ENCODE measurements around the gene TMEM115.

The TMEM115 gene

DNA sequence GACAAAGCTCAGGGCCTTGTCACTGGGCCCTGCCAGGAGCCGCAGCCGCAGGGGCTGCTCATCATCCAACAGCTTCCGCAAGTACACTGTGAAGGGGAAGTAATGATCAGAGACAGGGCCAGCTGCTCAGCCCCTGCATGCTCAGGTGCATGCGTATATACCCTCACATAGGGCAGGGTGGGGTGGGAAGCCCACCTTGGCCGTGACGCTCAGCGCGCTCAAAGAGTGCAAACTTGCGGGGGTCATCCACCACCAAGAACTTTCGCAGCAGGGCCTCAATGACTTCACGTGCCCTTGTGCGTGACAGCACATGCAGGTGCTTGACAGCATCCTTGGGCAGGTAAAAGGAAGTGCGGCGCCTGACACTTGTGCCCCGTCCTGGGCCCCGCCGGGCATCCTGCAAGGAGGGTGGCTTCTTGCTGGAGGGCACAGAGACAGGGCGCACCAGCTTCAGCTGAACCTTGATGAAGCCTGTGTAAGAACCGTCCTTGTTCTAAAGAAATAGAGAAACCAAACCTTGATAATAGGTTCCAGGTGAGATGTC lies 27.9 kb downstream of the TMEM115 start:
- DNase-seq (ENCODE audit: low read depth): no peak

DNA sequence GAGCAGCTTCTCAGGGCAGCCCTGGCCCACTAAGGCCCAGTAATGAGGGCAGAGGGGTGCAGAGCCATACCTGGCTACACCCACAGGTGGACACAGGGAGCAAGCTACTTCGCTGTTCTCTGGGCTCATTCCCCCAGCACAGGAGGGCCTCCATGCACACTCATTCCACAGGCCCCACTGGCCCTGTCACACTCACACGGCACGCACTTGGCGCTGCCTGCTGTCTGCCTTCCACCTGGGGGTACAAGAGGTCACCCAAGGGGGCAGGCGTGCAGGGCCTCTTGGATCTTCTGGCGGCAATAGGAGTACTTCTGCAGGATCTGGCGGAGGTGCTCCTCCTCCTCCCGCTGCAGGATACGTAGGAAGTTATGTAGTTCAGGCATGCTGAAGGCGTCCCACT lies 29.0 kb downstream of the TMEM115 start:
- DNase-seq (ENCODE audit: low read depth): no peak

DNA sequence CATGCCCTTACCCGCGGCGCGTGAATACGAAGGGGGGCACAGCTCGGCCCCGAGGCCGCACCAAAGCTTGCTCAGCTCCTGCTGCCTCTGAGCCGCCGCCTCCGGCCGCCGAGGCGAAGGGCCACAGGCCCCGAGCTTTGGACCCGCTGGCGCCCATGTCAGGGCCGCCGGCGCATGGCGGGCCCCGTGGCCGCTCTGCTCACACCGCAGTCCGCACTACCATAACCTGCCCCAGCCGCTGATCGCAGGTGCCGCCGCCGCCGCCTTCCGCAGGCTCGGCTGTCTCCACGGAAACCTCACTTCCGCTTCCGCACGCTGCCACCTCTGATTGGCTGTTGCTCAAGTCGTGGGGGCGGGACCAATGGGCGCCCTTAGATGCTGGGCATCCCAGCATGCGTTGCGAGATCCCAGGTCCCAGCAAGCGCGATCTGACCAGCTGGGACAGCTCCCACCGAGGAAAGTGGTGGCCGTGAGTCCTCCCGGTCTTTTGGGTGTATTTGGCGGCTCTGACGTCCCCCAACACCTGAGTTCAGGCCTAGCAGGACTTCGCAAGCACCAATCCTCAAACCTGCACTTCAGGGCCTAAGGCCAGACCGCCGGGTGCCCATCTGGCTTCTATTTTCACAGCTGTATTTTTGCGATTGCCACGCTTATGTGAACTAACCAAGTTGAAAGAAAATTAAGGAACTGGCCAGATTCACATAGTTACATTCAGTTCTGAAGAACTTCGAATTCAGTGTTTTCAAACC lies 31.2 kb downstream of the TMEM115 start, which contains the start of gene TUSC2:
TUSC2 (minus strand) TSS at position 281 of the 749 bp plus-strand sequence; CDS start at position 157, 124 bp downstream.
- DNase-seq (ENCODE audit: low read depth): peak; percentile 93

DNA sequence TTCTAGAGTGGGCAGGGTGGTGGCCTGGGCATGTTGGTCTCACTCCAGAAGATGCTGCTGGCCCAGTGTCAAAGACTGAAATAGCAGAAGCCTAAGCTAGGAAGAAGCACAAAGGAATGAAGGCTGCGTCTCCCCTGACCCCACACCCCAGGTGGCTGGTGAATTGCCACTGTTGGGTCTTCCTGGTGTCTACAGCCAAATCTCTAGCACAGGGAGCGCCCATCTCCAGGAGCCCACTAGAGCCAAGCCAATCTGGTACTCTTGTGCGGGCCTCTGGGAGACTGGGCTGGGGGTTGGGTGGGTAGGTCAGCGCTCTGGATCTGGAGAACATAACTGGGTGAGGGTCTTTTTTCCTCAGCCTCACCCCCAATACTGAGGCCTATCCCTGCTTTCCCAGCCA lies 32.2 kb downstream of the TMEM115 start:
- no peak for DNase-seq (ENCODE audit: low read depth)

DNA sequence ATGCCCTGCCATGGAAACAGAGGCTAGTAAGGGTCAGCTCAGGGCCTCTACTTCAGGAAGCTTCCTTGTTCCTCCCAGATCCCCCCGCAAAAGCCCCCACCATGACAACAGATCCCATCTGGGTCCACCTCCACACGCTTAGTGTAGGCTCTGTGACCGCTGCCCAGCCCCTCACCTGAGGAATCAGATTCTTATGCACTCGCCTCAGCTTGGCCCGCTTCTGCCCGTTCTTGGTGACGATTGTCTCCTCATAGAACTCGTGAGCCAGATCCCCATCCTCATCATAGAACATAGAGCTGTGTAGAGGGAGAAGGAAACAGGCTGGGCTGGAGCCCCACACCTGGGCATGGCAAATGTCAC lies 33.2 kb downstream of the TMEM115 start:
- no peak for DNase-seq (ENCODE audit: low read depth)

DNA sequence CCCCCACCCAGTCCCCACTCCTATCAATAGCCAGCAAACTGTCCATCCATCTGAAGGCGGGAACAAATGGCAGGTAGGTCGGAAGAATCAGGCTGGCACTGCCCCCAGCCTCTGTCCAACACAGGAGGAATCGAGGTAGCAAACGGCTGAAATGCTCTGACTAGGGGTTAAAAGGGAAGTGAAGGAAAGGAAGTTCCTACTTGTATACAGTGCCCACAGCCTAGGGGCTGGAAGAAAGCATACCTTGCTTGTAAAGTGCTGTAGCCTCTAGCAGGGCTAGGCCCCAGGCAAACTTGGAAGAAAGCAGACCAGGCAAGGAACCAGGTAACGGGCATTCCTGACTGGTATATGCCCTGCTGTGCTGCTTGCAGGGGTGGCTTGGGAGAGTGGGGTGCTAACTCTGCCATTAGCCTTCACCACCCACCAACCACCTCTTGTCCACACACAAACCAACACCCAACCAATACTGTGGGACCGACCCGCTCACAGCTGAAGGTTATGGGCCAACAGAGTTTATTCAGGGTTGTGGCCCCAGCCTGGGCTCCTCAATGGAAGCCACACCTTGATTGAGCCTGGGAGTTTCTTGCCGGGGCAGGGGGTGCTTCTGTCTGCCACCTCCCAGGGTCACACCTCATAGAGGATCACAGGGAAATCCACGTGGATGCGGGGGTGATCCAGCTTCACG lies 33.7 kb downstream of the TMEM115 start:
- DNase-seq (ENCODE audit: low read depth): no peak

DNA sequence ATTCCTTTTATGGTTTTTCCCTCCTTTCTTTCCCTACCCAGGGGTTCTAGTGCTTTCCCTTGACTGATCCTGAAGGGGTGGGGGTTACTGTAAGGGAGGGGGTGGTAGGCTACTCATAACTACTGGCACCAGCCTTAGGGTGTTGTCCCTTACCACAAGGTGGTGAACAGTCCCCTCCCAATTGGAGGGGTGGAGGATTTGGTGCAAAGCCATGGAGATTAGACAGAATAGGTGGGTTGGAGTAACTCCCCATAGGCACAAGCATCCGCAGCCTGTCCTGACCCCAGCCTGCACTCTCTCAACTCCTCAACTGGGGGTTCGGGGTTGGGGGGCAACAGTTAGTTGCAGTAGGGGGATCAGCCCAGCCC lies 34.2 kb downstream of the TMEM115 start:
- DNase-seq (ENCODE audit: low read depth): no peak

DNA sequence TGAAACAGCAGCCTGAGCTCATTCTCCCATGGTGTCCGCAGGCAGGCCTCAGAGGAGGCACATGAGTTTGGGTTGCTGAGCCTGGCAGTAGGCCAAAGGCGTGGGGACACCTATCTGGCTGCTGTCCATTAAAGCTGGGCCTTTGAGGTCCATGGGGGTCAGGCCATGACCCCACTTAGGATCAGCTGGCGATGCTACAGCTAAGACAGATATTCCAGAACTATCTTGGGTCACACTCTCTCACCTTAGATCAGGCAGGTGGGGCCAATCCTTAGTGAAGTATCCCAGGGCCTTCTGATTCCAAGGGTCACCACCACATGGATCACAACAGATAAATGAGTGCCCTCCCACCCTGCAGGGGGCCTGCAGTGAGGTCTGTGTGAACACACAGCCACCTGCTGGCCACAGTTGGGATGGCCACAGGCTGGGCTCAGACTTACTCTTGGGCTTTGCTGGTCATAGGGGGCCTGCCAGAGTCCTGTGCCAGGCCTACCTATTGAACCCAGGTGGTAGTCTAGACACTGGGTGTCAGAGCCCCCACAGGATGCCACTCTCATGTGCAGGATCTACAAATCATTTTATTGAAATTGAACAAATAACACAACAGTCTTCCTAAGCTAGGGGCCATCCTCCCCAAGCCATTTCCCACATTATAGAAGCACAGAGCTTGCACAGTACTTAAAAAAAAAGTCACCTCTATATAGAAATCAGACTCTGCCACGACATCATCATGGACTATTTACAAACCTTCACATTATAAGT lies 34.8 kb downstream of the TMEM115 start:
- DNase-seq (ENCODE audit: low read depth): peak; percentile 49

DNA sequence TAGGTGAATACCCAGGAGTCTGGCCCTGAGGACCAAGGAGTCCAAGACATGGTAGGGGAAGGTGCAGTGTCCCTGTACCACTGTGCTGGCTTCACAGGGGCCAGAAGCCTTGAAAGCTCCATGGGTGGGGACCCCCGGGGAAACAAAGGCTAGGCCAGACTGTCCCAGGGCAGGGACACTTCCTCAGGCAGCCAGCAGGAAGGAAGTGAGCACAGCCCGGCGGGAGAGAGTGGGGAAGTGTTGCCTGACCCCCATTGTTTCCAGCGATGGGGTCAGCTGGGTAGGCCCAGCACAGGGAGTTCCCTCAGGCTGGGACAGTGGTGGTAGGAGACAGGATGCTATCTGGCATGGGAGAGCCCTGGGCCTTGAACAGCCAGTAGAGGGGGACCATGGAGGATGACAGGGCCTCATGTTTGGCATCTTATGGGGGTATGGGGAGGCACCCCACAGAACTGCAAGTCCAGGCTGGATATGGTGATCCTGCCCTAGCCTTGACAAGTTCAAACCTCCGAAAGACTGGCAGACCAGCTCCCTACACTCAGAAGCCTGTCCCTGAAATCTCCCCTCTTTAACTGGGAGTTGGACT lies 35.6 kb downstream of the TMEM115 start:
- no peak for DNase-seq (ENCODE audit: low read depth)

DNA sequence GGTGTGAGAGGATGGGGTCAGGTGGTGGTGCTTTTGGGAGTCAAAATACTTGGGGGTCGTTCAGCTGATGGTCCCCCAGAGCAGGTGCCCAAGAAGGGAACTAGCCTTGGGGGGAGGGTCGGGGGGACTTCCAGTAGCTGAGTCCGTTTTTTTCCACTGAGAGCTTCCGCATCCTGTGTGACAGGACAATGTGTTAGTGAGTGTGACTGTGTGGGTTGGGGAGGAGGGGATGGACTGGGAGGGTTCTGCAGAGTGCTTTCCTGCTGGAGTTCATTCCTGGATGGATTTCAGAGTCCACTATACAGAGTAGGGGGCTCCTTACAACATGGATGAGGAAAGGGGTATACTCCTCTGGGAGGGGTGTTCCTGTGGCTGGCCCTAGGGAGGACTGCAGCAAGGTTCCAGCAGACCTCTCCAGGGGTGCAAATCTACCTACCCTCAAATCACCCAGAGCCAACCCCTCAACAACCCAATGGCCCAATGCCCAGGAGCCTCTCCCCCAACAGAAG lies 36.2 kb downstream of the TMEM115 start:
- DNase-seq (ENCODE audit: low read depth): no peak

DNA sequence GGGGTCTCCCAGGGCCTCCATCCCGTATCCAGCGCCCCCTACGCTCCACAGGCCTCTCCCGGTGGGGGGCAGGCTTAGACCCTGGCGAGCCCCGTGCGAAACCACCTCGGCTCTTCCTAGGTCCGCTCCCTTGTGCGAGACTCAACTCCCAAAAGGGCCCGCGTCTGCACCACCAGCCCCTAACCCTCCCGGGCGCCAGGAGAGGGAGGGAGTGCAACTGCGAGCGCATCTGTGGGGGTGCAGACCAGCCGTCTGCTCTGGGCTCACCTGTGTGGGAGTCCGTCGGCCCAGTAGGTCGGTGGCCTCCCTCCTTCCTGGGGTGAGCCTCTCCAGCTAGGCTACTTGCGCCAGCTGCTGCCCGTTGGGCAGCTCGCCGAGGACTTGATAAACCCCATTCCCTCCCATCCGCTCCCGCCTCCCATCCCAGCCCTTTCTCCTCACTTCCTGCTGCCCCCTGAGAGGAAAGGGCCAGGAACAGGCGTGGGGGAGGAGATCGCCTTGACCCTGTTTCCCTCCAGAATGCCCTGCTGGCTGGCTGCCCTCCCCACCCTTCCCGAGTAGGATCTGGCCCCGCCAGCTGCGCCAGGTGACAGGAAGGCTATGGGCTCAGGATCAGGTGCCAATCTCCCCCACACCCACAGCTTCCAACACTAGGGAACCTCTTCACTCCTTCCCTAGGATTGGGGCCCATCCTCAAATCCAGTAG lies 36.8 kb downstream of the TMEM115 start, which contains the start of gene HYAL2:
HYAL2 (minus strand) TSS at position 360 of the 706 bp plus-strand sequence. CDS start 2,256 bp downstream, outside the sequence.
- no peak for DNase-seq (ENCODE audit: low read depth)

DNA sequence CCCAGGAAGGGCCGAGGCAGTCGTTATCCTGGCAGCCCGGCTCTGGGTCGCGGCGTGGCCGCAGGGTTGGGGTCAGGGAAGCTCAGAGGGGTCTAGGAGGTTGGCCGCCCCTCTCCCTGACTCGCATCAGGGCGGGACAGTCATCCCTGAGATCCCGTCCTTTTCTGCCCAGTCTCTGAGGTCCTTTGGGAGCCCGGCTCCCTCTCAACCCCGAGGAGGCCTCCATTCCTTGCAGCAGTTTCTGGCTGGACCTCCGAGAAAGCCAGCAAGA lies 37.3 kb downstream of the TMEM115 start:
- no peak for DNase-seq (ENCODE audit: low read depth)

DNA sequence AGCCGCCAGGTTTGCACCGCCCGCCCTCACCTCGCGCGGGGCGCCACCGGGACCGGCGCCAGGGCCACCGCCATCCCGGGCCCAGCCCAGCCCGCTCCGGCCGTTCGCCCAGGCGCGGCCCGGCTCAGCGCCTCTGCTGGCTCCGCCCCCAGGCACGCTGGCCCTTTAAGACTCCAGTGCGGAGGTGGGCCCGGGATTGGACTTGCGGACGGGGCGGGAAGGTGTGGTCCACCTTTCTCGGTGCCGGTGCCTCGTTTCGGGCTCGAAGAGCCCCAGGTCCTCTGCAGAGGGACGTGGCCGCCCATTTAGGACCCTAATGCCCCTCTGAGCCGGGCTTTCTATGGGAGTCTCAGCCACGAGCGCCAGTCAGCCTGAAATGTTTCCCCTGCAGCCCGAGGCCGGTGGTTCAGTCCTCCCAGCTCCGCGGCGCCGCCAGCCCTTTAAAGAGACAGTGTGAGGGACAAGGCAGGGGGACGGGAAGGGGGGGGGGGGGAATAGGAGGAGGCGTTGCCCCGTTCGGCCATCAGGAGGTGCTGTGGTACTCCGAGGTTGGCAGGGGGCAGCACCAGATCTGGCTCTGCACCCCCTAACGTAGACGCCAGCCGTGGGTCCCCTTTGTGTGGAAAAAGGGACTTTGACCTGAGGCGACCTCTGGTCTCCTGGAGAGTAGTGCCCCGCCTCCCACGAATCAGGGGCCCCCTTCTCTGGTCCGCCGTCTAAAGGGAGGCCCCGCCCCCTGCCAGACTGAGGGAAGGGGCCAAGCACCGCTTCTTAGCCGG lies 37.8 kb downstream of the TMEM115 start:
- DNase-seq (ENCODE audit: low read depth): peak; percentile 70

DNA sequence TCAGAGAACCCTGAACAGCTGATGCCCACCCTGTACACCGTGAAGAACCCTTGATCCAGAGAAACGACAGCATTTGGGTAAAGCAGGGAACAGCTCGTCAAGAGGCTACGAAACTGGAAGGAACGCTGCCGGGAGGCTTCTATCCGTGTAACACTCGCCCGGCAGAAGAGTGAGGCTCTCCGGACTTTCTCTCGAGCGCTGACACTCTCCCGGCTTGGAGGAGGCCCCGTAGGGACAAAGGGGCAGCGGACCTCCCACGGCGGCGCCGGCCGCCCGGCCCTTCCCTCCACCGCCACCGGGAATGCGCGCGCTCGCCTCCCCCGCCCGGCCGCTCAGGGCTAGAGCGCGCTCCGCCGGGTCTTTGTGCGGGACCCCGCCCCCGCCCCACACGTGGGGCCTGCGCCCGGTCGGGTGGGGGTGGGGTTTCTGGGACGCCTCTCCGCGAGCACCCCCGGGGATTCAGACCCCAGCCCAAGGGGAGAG lies 38.4 kb downstream of the TMEM115 start:
- DNase-seq (ENCODE audit: low read depth): peak; percentile 28

DNA sequence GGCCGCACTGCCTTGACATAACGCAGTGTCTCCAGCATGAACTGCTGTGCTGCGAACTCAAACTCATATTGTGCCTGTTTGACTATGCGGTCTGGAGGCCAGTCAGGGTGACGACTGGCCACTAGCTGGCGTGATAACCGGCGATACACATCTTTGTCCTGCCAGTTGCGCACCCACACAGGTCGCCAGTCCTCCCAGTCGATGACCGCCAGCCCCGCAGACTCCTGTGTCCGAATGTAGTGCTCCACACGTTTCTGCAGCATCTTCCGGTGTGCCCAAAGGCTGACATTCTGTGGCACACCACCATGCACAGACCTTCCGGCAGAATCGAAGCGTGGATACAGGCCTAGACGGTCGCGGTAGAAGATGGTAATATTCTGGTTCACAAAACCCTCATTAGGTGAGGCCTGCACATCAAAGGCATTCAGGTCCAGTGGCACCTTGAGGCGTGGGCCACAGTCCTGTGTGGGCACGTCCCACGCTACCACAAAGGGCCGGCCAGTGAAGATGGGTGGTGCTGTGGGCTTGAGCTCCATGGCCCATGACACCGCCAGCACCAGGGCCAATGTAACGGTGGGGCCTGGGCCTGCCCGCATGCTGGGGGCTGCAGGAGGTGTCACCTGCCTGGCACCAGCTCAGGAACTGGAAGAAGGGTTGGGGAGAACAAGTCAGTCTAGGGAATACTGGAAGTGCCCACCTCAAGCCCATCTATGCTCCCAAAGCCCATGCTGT lies 39.3 kb downstream of the TMEM115 start:
- no peak for DNase-seq (ENCODE audit: low read depth)

DNA sequence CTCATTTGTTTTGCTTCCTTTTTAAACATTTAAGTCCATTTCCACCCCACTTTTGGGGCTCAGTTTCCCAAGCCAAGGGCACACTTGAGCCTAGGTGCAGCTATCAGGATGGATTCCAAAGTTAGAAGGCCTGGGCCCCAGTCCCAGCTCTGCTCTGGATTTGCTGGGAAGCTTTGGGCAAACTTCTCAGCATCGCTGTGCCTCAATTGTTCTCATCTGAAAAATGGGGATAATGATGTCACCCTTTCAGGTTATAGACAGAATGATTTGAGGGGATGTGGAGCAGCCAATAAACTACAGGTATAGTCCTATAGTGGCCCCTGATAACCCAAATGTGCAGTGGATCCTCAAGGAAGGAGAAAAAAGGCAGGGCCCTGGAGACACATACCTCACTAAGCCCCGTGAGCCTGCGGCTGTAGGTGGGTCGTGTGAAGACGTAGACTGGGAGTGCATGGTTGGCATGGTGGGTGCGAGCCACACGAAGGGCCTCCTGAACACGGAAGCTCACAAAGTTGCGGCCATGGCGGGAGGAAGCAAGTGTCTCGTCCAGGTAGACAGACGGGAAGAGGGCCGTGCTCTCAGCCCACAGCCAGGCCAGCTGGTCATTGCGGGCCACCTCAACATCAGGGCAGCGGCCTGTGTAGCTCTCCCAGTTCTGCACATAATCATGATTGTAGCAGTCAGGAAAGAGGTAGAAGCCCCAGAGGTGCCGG lies 40.0 kb downstream of the TMEM115 start:
- DNase-seq (ENCODE audit: low read depth): no peak

DNA sequence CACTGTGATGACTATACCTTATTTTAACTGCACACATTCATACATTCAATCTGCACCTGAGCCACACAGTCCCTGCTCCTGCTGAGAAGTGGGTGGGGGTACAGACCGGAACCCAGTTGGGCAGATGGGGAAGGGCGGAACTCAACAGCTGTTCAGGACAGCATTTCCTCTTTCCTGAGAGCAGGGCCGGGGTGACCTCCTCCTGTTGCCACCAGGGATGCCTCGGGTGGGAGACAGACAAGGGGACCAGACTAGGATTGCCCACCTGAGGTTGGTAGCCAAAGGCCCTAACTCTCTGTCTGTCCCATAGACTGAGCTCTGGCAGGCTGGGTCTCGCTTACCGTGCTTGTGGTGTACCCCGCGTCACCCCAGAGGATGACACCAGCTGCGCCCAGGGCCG lies 40.7 kb downstream of the TMEM115 start:
- no peak for DNase-seq (ENCODE audit: low read depth)

DNA sequence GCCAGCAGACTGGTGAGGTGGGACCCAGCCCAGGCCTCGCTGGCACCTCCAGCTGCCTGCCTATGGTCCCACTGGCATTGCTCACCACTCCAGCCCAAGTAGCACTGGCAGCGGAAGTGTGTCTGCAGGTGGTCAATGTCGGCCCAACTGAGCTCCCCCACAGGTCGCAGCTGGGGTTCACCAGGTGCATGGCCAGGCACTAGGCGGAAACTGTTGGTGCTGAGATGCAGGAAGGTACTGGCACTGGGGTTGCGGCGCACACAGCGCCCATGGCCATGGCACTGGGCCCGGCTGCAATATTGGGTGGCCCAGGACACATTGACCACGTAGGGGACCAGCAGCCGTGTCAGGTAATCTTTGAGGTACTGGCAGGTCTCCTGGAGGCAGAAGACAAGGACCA lies 41.2 kb downstream of the TMEM115 start:
- no peak for DNase-seq (ENCODE audit: low read depth)

DNA sequence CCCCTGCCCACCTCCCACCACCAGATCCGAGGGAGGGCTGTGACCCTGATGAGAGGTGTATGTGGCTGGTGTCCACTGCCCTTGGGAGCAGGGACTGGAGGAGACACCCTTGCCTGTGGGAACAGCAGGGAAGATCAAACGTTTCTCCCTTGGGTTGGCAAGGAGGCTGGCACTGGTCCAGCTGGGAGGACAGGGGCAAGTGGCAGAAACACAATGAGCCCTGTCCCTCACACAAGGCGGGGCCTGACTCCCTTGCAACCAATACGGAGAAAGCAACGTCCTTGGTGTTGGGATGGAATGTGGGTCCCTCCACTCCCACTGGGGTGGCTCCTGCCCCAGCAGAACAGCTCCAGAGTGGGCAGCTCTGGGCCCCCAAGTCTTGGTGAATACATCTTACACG lies 42.0 kb downstream of the TMEM115 start:
- DNase-seq (ENCODE audit: low read depth): no peak

All from fibroblast of the conjunctiva (primary cell).